MM.1S (cell line): Measurements from ENCODE around the gene TXNRD1.

Experiments
- EZH2 ChIP-seq: fragments of 300-600 bp; sonication (generic); optimal IDR thresholded peaks from 2 replicates; pipeline ENCODE3; 2017; ENCODE audit warnings: low read depth, mild to moderate bottlenecking, antibody characterized with exemption, low read length, mixed read lengths
- TF ChIP-seq, protein P1 (sequence below): fragments of 300-600 bp; sonication (generic); IDR thresholded peaks from 2 replicates; pipeline ENCODE4 v1.5.1; 2016; ENCODE audit warnings: antibody characterized with exemption, low read length, mixed read lengths

DNA sequence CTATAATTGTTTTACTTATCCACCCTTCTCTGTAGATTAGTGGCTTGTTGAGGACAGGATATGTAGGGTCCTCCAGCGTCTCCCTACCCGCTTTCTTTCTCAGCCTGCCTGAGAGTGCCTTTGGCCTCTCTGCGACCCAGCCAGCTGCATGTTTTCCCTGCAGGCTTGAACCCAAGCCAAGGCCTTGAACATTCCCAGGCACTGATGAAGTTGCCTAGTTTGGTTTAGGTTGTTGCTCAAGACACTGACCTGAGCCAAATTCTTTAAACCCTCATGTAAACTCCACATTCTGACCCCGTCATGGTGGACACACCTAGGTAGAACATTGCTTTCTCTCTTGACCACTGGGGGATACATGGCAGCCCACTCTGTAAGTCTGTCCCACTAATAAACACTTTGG, 33.4 kb upstream of the TXNRD1 start:
- TF ChIP-seq, protein P1, sequence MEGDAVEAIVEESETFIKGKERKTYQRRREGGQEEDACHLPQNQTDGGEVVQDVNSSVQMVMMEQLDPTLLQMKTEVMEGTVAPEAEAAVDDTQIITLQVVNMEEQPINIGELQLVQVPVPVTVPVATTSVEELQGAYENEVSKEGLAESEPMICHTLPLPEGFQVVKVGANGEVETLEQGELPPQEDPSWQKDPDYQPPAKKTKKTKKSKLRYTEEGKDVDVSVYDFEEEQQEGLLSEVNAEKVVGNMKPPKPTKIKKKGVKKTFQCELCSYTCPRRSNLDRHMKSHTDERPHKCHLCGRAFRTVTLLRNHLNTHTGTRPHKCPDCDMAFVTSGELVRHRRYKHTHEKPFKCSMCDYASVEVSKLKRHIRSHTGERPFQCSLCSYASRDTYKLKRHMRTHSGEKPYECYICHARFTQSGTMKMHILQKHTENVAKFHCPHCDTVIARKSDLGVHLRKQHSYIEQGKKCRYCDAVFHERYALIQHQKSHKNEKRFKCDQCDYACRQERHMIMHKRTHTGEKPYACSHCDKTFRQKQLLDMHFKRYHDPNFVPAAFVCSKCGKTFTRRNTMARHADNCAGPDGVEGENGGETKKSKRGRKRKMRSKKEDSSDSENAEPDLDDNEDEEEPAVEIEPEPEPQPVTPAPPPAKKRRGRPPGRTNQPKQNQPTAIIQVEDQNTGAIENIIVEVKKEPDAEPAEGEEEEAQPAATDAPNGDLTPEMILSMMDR, result no peak
- no peak for TF ChIP-seq EZH2
